GM20000 (cell line): Measurements from ENCODE around the gene ANXA6.

Source experiments
- DNase-seq: peaks from one replicate; pipeline ENCODE4 v3.0.0; 2012; ENCODE audit warnings: low spot score
- CTCF ChIP-seq: IDR thresholded peaks from 2 replicates; pipeline ENCODE4 v1.5.1; 2012; ENCODE audit warnings: mild to moderate bottlenecking, control low read depth; ENCODE audit errors: extremely low read depth, missing control alignments

ANXA6 gene

GRCh38 chr5:151094030-151094851 lies 63.3 kb downstream of the ANXA6 start:
- TF ChIP-seq CTCF = no peak
- peak; percentile 70 for DNase-seq

GRCh38 chr5:151093476-151093889 lies 64.1 kb downstream of the ANXA6 start:
- TF ChIP-seq CTCF = no peak
- no peak for DNase-seq

DNA sequence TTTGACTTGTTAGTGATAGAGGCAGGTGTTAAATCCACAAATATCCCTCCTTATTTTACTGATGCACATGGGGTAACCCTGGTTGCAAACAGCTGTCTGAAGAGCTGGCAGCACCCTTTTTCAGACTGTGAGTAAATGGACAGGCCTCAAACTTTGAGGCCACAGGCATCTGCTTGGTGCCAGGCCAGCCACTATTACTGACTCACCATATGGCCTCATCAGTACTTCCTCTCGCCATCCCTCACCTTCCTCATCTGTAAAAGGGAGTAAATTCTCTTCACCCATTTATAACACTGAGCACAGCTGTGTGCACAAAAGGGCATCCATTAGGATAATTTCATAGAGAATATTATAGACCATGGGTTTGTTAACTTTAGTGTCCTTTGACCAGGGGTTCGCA lies 64.8 kb downstream of the ANXA6 start:
- DNase-seq = no peak

DNA sequence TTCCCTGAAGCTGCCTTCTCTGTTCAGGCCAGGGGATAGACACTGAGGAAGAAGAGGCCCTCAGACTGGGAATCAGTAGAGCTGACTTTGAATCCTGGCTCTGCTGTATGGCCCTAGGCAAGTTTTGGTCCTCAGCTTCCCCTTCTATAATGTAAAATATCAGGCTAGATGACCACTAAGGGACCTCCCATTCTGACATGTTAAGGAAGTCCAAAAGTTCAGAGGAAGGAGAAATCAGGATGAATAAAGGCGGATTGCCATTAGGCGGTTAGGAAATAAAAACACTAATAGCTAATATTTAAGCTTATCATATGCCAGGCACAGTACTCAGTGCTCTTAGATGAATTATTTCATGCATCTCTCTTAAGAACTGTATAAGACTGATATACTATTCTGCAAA lies 67.9 kb downstream of the ANXA6 start:
- TF ChIP-seq CTCF = no peak

More for the DNA sequence above, 64.8 kb downstream of the ANXA6 start:
- no peak for TF ChIP-seq CTCF

DNA sequence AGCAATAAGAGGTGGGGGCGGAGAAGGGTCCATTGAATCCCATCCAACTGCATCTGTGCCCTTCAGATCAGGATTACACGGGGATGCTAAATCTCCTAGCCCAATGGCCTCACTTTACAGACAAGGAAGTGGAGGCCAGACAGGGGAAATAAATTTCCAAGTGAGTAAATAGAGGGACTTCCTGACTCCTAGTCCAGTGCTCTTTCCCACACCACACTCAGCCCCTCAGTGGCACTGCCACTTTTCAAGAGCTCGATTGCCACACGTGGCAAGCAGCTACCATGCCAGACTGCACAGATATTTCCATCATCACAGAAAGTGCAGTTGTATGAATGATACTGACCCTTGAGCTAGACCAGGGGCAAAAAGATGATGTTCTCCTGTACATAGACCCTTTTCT lies 68.6 kb downstream of the ANXA6 start:
- no peak for TF ChIP-seq CTCF
- DNase-seq = no peak

More for the DNA sequence above, 67.9 kb downstream of the ANXA6 start:
- no peak for DNase-seq

- DNase-seq = no peak
- no peak for TF ChIP-seq CTCF
These were observed 70.1 kb downstream of the ANXA6 start for GRCh38 chr5:151087486-151087885.

GRCh38 chr5:151086905-151087360 lies 70.6 kb downstream of the ANXA6 start:
- DNase-seq = peak; percentile 77
- TF ChIP-seq CTCF = no peak
